Epidermal melanocyte (primary cell): ENCODE results near the gene PHKG2.
A peak's percentile ranks its signal among the peaks of the same experiment; 100 is the strongest.
"Not testable (repeated sequence)": the region's sequence is repeated elsewhere in the genome, so short reads cannot be mapped to it uniquely, and the experiment has no call there.

Experiments
- DNase-seq: peaks from one replicate; pipeline ENCODE4 v3.0.0; 2011; ENCODE audit warnings: low spot score; ENCODE audit not compliant: insufficient read length

The PHKG2 gene, protein sequence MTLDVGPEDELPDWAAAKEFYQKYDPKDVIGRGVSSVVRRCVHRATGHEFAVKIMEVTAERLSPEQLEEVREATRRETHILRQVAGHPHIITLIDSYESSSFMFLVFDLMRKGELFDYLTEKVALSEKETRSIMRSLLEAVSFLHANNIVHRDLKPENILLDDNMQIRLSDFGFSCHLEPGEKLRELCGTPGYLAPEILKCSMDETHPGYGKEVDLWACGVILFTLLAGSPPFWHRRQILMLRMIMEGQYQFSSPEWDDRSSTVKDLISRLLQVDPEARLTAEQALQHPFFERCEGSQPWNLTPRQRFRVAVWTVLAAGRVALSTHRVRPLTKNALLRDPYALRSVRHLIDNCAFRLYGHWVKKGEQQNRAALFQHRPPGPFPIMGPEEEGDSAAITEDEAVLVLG

GRCh38 chr16:30747799-30748633, at the start of gene PHKG2:
TSS of gene PHKG2 (plus strand) at chr16:30748425. CDS start at chr16:30748821, 396 bp downstream.
- DNase-seq = peak; percentile 99

GRCh38 chr16:30698816-30699614, 49.2 kb upstream of the PHKG2 start, which contains the start of gene SRCAP:
TSS of gene SRCAP (plus strand) at chr16:30699171. CDS start at chr16:30700825, 1,654 bp downstream.
- peak; percentile 82 for DNase-seq

- no peak for DNase-seq
Measured at GRCh38 chr16:30699615-30700099, 48.6 kb upstream of the PHKG2 start.

DNA sequence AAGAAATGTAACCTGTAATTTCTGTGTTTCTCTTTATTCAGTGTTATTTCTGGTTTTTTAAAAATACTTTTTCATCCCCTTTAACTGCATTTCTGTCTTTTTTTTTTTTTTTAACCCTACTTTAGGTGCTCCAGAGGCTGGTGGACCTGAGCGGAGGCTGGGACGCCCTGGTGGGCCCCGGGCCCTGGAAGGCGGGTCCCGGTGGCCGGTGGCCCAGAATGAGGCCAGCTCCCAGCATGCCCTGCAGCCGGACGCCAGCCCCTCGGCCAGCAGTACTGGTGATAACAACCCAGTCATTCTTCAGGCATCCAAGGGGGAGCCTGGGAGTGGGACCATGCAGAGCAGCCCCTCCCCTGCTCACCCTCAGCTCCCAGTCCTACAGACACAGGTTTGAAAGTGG, 47.7 kb upstream of the PHKG2 start:
- no peak for DNase-seq

DNA sequence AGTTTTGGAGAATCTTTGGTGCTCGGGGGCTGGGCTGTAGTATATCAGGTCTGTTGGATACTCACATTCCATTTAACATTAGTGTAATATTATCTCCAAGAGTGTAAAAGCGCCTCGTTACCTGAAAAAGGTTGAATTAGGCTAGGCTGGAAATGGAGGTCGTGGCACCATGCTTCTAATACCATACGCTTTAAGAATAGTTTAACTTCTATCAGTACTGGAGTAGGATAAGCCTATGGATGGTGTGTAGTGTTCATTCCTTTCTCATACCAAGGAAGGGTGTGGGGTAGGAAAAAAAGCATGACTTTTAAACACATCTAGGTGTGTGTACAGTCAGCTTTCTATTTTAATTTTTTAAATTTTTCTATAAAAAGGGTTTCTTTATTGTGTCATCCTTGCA, 47.3 kb upstream of the PHKG2 start:
- no peak for DNase-seq

DNA sequence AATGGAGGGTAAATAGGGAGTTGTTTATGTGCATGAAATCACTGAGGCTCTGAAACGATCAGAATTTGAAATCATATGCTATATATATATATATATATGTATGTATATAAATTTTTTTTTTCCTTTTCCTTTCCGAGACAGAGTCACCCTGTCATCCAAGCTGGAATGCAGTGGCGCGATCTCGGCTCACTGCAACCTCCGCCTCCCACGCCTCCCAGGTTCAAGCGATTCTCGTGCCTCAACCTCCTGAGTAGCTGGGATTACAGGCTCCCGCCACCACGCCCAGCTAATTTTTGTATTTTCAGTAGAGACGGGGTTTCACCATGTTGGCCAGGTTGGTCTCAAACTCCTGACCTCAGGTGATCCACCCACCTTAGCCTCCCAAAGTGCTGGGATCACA, 45.2 kb upstream of the PHKG2 start:
- DNase-seq = not testable (repeated sequence)

- no peak for DNase-seq
Measured at GRCh38 chr16:30703971-30704370, 44.3 kb upstream of the PHKG2 start.

GRCh38 chr16:30706046-30706445, 42.2 kb upstream of the PHKG2 start:
- DNase-seq = no peak

DNA sequence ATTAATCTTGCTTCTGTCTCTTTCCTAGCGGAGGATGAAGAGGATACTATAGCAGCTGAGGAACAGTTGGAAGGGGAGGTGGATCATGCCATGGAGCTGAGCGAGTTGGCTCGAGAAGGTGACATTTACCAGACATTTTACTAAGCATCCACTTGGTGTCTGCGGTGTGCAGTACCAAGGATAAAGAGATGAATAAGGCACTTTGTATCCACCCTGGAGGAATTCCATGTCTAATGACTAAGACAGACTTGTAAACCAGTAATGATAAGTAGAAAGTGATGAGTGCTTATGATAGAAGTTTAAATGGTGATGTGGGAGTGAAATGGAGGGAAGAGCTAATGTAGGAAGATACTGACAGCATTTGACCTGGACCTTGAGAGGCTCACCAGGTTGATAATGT, 37.3 kb upstream of the PHKG2 start:
- no peak for DNase-seq

DNA sequence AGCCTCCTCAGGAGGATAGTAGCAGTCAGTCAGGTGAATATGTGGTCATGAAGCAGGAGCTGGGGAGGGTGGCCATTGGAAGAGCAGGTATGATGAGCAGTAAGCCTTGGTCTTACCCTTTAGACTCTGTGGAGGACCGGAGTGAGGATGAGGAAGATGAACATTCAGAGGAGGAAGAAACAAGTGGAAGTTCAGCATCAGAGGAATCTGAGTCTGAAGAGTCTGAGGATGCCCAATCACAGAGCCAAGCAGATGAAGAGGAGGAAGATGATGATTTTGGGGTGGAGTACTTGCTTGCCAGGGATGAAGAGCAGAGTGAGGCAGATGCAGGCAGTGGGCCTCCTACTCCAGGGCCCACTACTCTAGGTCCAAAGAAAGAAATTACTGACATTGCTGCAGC, 36.5 kb upstream of the PHKG2 start:
- no peak for DNase-seq

DNA sequence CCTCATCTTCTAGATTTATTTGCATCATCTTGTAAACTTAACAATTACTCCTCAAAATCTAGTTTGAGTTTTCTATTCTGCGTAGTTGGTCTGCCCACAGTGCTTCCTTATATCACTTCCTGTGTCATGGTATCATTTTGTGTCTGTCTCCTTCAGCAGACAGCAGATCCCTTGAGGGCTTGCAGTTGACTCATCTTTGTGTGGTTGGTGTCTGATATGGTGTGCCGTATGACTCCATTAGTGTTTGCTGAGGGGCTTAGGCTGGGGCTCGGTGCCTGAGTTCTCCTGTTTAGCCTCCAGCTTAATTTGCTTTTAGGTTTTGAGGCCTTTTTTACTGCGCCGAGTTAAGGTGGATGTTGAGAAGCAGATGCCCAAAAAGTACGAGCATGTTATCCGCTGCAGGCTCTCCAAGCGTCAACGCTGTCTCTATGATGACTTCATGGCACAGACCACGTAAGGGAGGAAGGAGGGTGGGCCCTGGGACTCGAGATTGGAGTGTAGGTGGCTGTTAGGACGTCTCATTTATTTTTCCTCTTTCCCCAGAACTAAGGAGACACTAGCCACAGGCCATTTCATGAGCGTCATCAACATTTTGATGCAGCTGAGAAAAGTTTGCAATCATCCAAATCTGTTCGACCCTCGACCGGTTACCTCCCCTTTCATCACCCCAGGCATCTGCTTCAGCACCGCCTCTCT, 32.3 kb upstream of the PHKG2 start:
- peak; percentile 62 for DNase-seq

GRCh38 chr16:30720086-30720485, 28.1 kb upstream of the PHKG2 start:
- DNase-seq = no peak

DNA sequence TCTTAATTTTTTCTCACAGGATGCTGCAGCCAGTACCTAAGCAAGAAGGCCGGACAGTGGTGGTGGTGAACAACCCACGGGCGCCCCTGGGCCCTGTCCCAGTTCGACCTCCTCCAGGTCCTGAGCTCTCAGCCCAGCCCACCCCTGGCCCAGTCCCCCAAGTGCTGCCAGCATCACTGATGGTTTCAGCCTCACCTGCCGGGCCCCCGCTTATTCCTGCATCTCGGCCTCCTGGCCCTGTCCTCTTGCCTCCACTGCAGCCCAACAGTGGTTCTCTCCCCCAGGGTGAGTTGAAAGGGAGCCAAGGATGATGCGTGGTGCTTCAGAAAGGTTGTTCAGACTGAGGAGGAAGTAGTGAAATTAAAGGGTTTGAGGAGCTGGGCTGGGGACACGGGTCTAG, 27.5 kb upstream of the PHKG2 start:
- no peak for DNase-seq

DNA sequence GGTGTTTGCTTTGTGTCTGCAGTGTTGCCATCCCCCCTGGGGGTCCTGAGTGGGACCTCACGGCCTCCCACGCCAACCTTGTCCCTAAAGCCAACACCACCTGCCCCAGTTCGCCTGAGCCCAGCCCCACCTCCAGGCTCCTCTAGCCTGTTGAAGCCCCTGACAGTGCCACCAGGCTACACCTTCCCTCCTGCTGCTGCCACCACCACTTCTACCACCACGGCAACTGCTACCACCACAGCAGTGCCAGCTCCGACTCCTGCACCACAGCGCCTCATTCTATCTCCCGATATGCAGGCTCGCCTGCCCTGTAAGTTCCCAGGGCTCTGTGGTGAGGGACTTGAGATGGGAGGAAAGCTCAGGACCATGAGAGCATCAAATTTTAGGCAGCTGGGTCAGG, 27.1 kb upstream of the PHKG2 start:
- DNase-seq = no peak

DNA sequence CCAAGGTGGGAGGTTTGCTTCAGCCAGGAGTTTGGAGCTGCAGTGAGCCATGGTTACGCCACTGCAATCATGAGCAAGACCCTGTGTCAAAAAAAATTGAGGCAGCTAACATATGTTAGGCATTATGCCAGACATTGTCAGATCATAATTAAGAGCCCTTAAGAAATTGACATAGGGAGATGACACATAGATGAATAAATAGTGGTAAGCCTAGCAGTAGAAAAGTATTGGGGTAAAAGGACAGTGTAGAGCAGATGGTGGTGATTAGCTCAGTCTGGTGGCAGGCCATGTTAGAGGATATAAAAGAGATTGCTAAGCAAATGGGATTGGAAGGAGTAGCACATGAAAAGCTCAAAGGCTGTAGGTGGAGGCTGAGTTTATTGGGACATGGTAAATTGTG, 26.6 kb upstream of the PHKG2 start:
- no peak for DNase-seq

GRCh38 chr16:30722443-30722842, 25.8 kb upstream of the PHKG2 start:
- no peak for DNase-seq

- no peak for DNase-seq
Measured at GRCh38 chr16:30722916-30723315, 25.3 kb upstream of the PHKG2 start.

DNA sequence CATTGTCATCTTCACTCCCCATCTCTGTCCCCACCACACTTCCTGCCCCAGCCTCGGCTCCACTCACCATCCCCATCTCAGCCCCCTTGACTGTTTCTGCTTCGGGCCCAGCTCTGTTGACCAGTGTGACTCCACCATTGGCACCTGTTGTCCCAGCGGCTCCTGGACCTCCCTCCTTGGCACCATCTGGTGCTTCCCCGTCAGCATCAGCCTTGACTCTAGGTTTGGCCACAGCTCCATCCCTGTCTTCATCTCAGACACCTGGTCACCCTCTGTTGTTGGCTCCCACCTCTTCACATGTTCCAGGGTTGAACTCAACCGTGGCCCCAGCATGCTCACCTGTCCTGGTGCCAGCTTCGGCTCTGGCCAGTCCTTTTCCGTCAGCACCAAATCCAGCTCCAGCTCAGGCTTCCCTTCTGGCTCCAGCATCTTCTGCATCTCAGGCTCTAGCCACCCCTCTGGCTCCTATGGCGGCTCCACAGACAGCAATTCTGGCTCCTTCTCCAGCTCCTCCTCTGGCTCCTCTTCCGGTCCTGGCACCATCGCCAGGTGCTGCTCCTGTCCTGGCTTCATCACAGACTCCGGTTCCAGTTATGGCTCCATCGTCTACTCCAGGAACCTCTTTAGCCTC, 24.4 kb upstream of the PHKG2 start:
- no peak for DNase-seq

GRCh38 chr16:30724641-30725417, 23.4 kb upstream of the PHKG2 start:
- DNase-seq = no peak

- DNase-seq = no peak
Measured at GRCh38 chr16:30725418-30725792, 22.8 kb upstream of the PHKG2 start.
